Gastroesophageal sphincter (tissue), 4 donors: ENCODE measurements around the gene FCN1. TPM values are rescaled to one million over a fixed set of nuclear protein-coding genes. Genes with fewer than 3 reads are reported as not detected.

Experiments
- ATAC-seq: fragments of 150-250 bp; one replicate; pipeline ENCODE4 v1.9.1; 2016; ENCODE audit warnings: mild to moderate bottlenecking, moderate library complexity
- H3K27ac ChIP-seq, 4 donors: fragments of 200-600 bp; sonication (generic) in 3 of 4; 1 replicate in 3 of 4; 2 replicates in 1 of 4; pipeline ENCODE4 v1.5.1; 2016 to 2019
- H3K27me3 ChIP-seq: fragments of 200-600 bp; sonication (generic); one replicate; pipeline ENCODE4 v1.5.1; 2019
- H3K36me3 ChIP-seq, 2 donors: fragments of 200-600 bp; sonication (generic); one replicate each; pipeline ENCODE4 v1.5.1; 2019; ENCODE audit warnings: control low read depth in 1 of 2
- H3K4me1 ChIP-seq, 3 donors: fragments of 200-600 bp; sonication (generic); 1 replicate in 2 of 3; 2 replicates in 1 of 3; pipeline ENCODE4 v1.5.1; 2016 to 2019; ENCODE audit warnings: control low read depth in 2 of 3
- H3K4me3 ChIP-seq, 2 donors: fragments of 200-600 bp; sonication (generic); one replicate each; pipeline ENCODE4 v1.5.1; 2019; ENCODE audit warnings: mild to moderate bottlenecking in 1 of 2, moderate library complexity in 1 of 2
- H3K9me3 ChIP-seq, 3 donors: fragments of 200-600 bp; sonication (generic); one replicate each; pipeline ENCODE4 v1.5.1; 2017 to 2019; ENCODE audit warnings: control low read depth in 2 of 3
- EP300 ChIP-seq: sonication (generic); formaldehyde crosslinking; IDR thresholded peaks from one replicate; pipeline ENCODE4 v1.6.1; 2017; ENCODE audit warnings: antibody characterized with exemption, mild to moderate bottlenecking
- POLR2A ChIP-seq, 2 donors: fragments of 450-650 bp; IDR thresholded peaks; one replicate each; pipeline ENCODE4 v1.6.1; 2017; ENCODE audit warnings: antibody characterized with exemption in 2 of 2, mild to moderate bottlenecking in 2 of 2, moderate library complexity in 1 of 2
- POLR2AphosphoS5 ChIP-seq: sonication (generic); formaldehyde crosslinking; IDR thresholded peaks from one replicate; pipeline ENCODE4 v1.6.1; 2017; ENCODE audit warnings: antibody characterized with exemption
- WGBS, 2 donors: methylation state at CpG; one replicate each; pipeline ENCODE4 v1.1.5; 2018; ENCODE audit warnings: low coverage in 1 of 2; 5-methylcytosine and 5-hydroxymethylcytosine counted together
- total RNA-seq, 4 donors: library from RNA; depleted of rRNA; stranded (reverse); fragments of >200 nt; gene quantifications; one replicate each; pipeline ENCODE4 v1.1.0, GENCODE V29; 2016
- TF ChIP-seq, protein P1 (sequence below), 4 experiments: fragments of 200-600 bp in 2 of 4; fragments of 450-650 bp in 2 of 4; sonication (generic) in 1 of 4; IDR thresholded peaks; one replicate each; pipeline ENCODE4 v1.5.1; 2017 to 2019; ENCODE audit warnings: antibody characterized with exemption in 4 of 4, mild to moderate bottlenecking in 2 of 4, moderate library complexity in 2 of 4

The FCN1 gene
- total RNA-seq, 4 donors from 2014 or later: 0.31 to 9.4 (median 3.2) TPM

DNA sequence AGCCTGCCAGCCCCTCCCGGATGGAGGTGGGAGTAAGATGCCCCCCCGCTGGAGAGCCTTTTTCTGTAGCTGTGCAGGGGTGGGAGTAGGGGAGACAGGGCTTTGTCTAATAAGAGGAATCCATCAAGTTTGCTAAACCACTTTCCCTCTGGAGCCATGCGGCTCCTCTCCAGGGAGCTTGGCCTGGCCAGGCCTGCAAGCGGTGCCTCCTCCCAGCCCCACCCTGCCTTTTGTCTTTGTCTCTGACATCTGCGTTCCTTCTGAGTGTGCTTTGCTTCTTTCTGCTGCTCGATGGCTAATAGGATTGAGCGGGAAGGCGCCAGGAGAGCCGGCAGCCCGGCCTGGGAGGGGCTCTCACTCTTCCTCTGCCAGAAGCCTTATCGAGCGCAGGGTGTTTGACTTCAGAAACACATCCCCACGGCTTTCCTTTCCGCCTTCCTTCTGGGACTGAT is 26.7 kb upstream of the FCN1 start:
- TF ChIP-seq, protein P1, sequence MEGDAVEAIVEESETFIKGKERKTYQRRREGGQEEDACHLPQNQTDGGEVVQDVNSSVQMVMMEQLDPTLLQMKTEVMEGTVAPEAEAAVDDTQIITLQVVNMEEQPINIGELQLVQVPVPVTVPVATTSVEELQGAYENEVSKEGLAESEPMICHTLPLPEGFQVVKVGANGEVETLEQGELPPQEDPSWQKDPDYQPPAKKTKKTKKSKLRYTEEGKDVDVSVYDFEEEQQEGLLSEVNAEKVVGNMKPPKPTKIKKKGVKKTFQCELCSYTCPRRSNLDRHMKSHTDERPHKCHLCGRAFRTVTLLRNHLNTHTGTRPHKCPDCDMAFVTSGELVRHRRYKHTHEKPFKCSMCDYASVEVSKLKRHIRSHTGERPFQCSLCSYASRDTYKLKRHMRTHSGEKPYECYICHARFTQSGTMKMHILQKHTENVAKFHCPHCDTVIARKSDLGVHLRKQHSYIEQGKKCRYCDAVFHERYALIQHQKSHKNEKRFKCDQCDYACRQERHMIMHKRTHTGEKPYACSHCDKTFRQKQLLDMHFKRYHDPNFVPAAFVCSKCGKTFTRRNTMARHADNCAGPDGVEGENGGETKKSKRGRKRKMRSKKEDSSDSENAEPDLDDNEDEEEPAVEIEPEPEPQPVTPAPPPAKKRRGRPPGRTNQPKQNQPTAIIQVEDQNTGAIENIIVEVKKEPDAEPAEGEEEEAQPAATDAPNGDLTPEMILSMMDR (IDR thresholded peaks at IDR 0.05): no peak
- TF ChIP-seq POLR2A (IDR thresholded peaks at IDR 0.05) (no peak), POLR2AphosphoS5 (no peak)
- Histone ChIP-seq H3K27ac (peak overlapping the region in 3 of 4 donors; percentile 17 to 34 (median 19)), H3K4me3 (no peak overlapping the region), H3K9me3 (no peaks in the 10 kb centered on the region), H3K27me3 (peaks cover 87% of the 10 kb centered on the region), H3K4me1 (peaks cover 0 to 36% (median 14%) of the 10 kb centered on the region in 3 donors), H3K36me3 (no peaks in the 10 kb centered on the region)
- peak; percentile 84 for ATAC-seq
- 0 to 15% methylated on average over 5 to 8 of the region's 14 CpGs for WGBS, 2 donors

DNA sequence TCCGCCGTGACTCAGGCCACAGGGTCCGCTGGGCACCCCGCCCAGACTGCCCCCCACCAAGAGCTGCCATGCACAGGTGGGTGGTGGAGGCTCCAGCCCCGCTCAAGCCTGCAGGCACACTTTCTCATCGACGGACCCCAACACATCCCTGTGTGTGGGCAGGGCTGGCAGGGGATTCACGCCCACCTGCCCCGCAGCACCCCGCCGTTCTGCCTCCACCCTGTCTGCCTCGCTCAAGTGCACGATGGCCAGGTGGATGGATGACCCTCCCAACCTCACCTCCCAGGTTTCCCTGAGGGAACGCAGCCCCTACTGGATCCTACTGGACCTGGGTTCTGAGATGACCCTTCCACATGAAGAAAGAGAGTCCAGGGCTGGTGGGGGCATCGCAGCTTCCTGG is 26.1 kb upstream of the FCN1 start:
- Histone ChIP-seq H3K9me3 (no peaks in the 10 kb centered on the region), H3K27ac (peak overlapping the region in 3 of 4 donors; percentile 17 to 34 (median 19)), H3K27me3 (peaks cover 92% of the 10 kb centered on the region), H3K4me1 (peaks cover 0 to 36% (median 14%) of the 10 kb centered on the region in 3 donors), H3K4me3 (no peak overlapping the region), H3K36me3 (no peaks in the 10 kb centered on the region)
- TF ChIP-seq POLR2A (IDR thresholded peaks at IDR 0.05) (no peak), POLR2AphosphoS5 (no peak), EP300 (no peak)
- TF ChIP-seq, protein P1 (IDR thresholded peaks at IDR 0.05): no peak
- no peak for ATAC-seq
- WGBS, 2 donors: 87% methylated on average over 3 of the region's 15 CpGs; no CpG with 5 or more reads in 1 of the 2 donors

DNA sequence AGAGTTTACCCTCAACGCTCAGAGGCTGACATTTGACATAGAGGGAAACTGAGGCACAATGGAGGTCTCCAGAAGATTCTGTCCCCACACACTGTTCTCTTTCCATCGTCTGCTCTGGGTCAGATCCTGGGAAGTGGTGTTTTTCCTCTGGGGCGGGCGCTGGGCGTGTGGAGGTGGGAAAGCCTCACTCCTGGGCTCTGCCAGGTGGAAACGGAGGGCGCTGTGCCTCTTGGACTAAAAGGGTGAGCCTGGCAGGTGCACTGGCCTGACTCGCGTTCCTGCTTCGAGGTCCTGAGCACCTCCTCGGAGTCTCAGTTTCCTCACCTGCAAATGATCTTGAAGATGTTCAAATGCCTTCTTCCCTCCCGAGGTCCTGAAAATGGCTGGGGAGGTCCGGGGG is 25.7 kb upstream of the FCN1 start:
- no peak overlapping the region for H3K4me3 ChIP-seq
- TF ChIP-seq POLR2A (IDR thresholded peaks at IDR 0.05) (no peak), POLR2AphosphoS5 (no peak), EP300 (no peak)
- TF ChIP-seq, protein P1 (IDR thresholded peaks at IDR 0.05): no peak
- H3K9me3 ChIP-seq: no peaks in the 10 kb centered on the region
- no peak for ATAC-seq
- H3K27me3 ChIP-seq: peaks cover 96% of the 10 kb centered on the region
- H3K36me3 ChIP-seq: no peaks in the 10 kb centered on the region
- peak overlapping the region in 1 of 4 donors; percentile 34 for H3K27ac ChIP-seq
- peaks cover 0 to 36% (median 14%) of the 10 kb centered on the region in 3 donors for H3K4me1 ChIP-seq
- WGBS, 2 donors: 88 to 100% methylated on average over 1 to 7 of the region's 13 CpGs

DNA sequence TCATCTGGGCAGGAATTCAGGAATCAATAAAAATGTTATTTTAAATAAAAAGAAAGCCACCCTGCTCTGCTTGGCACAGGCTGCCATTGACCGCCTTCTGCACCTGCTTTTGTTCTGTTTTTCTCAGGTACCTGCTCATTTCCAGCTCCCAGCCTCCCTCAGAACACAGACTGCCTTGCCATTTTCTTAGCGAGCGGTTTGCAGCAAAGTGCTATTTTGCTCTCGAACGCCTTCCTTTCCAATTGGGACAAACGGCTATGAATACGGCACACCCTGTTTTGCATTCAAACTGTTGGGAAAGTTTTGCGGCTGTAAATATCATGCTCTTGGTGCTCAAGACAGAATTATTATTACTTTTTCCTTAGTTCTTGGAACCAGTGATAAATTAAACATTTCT is 25.1 kb upstream of the FCN1 start:
- H3K27me3 ChIP-seq: peaks cover 100% of the 10 kb centered on the region
- H3K36me3 ChIP-seq: no peaks in the 10 kb centered on the region
- TF ChIP-seq EP300 (no peak), POLR2AphosphoS5 (no peak), POLR2A (IDR thresholded peaks at IDR 0.05) (no peak)
- TF ChIP-seq, protein P1 (IDR thresholded peaks at IDR 0.05): no peak
- ATAC-seq: no peak
- H3K9me3 ChIP-seq: no peaks in the 10 kb centered on the region
- no peak overlapping the region for H3K4me3 ChIP-seq
- H3K4me1 ChIP-seq: peaks cover 0 to 36% (median 14%) of the 10 kb centered on the region in 3 donors
- WGBS, 2 donors: 35 to 49% methylated on average over 5 to 8 of the region's 8 CpGs
- no peak overlapping the region for H3K27ac ChIP-seq

DNA sequence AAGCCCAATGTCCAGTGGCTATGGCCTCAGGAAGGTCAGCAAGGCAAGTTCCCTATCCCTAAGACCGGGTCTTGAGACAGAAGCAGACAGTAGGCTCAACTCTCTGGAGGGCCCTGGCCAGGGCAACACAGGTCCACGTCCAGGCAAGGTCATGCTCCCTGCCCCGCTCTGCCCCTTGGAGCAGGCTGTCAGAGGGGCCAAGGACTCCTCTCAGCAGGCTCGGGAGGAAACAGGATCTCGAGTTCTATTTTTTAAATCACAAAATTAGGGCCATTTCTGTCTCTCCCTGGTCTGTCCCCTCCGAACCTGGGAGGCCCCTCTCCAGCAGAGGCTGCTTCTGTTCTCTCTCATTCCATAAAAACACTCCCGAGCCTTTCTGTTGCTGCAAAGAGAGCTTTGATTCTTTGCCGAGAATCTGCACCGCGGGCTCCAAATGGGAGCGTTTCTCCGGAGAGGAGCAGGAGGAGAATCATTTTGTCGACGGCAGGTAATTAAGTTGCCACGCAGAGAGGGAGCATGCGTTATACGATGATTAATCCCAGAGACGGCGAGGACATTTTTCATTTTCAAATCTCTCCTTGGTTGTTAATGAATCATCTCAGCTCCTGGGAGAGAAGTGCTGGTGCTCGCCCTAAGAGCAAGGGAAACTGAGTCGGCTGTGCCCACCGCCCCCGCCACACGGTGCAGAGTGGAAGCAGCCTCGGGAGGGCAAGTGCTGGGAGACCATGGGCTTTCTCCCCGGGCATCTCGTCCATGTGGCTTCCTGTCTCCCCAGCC is 24.5 kb upstream of the FCN1 start:
- no peak overlapping the region for H3K27ac ChIP-seq
- ATAC-seq: no peak

More for the DNA sequence above, 24.5 kb upstream of the FCN1 start:
- no peaks in the 10 kb centered on the region for H3K9me3 ChIP-seq
- H3K36me3 ChIP-seq: no peaks in the 10 kb centered on the region
- H3K27me3 ChIP-seq: peaks cover 100% of the 10 kb centered on the region
- TF ChIP-seq POLR2A (IDR thresholded peaks at IDR 0.05) (no peak), EP300 (no peak), POLR2AphosphoS5 (no peak)
- TF ChIP-seq, protein P1 (IDR thresholded peaks at IDR 0.05): no peak
- WGBS, 2 donors: 23 to 29% methylated on average over 4 to 19 of the region's 27 CpGs
- peaks cover 0 to 36% (median 14%) of the 10 kb centered on the region in 3 donors for H3K4me1 ChIP-seq
- H3K4me3 ChIP-seq: no peak overlapping the region
